ENCODE data around the gene USB1. TPM values are rescaled to one million over a fixed set of nuclear protein-coding genes. Genes with fewer than 3 reads are reported as not detected.

Gene USB1
- polyA plus RNA-seq, 1 experiment = 86.2 TPM

DNA sequence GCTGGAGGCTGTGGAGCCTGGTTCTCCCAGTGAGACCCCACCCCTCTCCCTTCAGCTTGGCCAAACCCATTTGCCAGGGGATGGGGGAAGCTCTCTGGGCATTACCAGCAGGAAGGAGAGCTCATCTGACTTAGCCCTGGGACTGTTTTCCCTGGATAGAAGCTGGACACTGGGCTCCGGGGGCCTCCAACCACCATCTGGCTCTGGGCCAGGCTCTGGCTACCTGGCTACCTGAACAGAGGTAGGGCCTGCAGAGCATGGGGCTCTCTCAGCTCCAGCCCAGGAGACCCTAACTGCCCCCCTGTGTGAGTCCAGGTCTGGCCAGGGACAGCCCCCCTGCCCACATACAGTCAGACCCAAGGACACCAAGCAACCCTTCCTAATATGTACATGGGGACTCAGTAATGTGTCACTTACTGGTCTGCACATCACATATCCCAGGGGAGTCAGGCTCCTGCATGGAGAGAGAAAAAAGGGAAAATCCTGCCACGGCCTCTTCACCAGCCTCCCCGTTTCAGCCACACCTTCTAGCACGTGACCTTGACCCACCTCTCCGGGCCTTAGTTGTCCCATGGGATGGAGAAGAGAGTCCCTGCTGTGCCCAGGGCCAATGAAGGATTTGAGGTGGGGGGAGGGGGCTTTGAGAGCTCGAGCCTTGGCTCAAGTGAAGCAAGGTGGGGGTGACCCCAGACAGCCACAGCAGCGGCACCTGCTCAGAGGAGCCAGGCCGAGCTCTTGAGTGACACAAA, 44.1 kb upstream of the USB1 start:
- Histone ChIP-seq H3K27me3 (ENCODE audit: control insufficient read depth, insufficient read depth, low read length) (peaks cover 9% of the 10 kb centered on the region), H3K4me3 (ENCODE audit: low read depth, low read length) (no peak overlapping the region), H3K36me3 (ENCODE audit: control insufficient read depth, insufficient read depth, low read length) (no peaks in the 10 kb centered on the region)
- CTCF ChIA-PET = no interaction called here
- POLR2A ChIA-PET = no interaction called here
- DNase-seq (ENCODE audit: low read depth) = no peak
- TF ChIP-seq, protein P1, sequence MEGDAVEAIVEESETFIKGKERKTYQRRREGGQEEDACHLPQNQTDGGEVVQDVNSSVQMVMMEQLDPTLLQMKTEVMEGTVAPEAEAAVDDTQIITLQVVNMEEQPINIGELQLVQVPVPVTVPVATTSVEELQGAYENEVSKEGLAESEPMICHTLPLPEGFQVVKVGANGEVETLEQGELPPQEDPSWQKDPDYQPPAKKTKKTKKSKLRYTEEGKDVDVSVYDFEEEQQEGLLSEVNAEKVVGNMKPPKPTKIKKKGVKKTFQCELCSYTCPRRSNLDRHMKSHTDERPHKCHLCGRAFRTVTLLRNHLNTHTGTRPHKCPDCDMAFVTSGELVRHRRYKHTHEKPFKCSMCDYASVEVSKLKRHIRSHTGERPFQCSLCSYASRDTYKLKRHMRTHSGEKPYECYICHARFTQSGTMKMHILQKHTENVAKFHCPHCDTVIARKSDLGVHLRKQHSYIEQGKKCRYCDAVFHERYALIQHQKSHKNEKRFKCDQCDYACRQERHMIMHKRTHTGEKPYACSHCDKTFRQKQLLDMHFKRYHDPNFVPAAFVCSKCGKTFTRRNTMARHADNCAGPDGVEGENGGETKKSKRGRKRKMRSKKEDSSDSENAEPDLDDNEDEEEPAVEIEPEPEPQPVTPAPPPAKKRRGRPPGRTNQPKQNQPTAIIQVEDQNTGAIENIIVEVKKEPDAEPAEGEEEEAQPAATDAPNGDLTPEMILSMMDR (IDR thresholded peaks at IDR 0.05; ENCODE audit: insufficient read depth, low read depth, low read length) = no peak

DNA sequence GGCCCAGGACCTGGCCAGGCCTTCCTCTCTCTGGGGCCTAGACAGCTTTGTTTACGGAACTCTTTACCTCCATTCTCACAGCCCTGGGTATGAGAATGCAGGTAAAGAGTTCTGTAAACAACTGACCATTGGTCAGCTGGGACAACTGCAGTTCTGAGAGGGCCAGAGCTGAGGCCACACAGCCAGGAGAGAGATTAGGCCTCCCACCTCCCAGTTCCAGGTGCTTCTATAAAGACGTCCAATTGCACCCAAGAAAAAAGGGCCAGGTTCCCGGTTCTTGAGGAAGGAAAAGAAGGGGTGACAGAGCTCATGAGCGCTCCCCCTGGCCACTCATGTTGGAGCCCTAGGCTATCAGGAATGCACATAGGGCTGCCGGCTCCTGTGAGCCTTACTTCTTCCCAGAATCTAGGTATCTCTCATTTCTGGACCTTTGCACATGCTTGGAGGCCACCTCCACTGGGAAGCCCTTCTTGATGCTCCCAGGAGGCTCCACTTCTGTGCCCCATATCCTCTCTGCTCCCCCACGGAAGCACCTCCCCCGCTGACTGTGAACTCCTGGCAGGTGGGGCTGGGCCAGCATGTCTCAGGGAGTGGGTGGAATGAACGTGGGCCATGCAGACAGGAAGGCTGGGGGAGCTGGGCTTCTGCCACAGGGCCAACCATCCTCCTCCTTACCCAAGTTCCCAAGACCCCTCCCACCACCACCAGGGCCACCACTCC, 43.4 kb upstream of the USB1 start:
- TF ChIP-seq, protein P1 (IDR thresholded peaks at IDR 0.05; ENCODE audit: insufficient read depth, low read depth, low read length) = no peak
- no peak overlapping the region for H3K4me3 ChIP-seq (ENCODE audit: low read depth, low read length)
- DNase-seq (ENCODE audit: low read depth) = no peak
- H3K36me3 ChIP-seq (ENCODE audit: control insufficient read depth, insufficient read depth, low read length) = no peaks in the 10 kb centered on the region
- H3K27me3 ChIP-seq (ENCODE audit: control insufficient read depth, insufficient read depth, low read length) = peaks cover 9% of the 10 kb centered on the region
- POLR2A ChIA-PET = no interaction called here
- CTCF ChIA-PET = no interaction called here

DNA sequence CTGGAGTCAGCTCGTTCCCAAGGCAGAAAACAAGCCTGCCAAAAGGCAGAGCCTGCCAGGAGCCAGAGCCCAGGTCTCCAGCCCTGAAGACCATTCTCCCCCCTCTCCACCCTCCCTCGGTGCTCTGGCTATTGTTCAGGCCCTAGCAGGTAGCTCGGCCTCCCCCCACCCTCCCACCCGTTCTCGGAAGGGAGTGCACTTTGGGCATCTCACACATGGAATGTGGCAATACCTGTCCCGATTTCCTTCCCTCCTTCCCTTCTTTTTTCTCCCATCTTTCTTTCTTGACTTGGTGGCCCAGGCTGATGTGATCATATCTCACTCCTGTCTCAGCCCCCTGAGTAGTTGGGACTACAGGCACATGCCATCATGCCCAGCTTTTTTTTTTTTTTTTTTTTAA, 42.7 kb upstream of the USB1 start:
- TF ChIP-seq, protein P1 (IDR thresholded peaks at IDR 0.05; ENCODE audit: insufficient read depth, low read depth, low read length) = no peak
- ChIA-PET CTCF (interaction anchor here (0.6 kb wide), 1 partner anchor 58 kb away, joined by 4 read pairs; no protein-coding TSS in a partner anchor), POLR2A (interaction anchor here (0.6 kb wide), 1 partner anchor 26 kb away, joined by 7 read pairs; no protein-coding TSS in a partner anchor)
- Histone ChIP-seq H3K4me3 (ENCODE audit: low read depth, low read length) (no peak overlapping the region), H3K27me3 (ENCODE audit: control insufficient read depth, insufficient read depth, low read length) (peaks cover 13% of the 10 kb centered on the region), H3K36me3 (ENCODE audit: control insufficient read depth, insufficient read depth, low read length) (no peaks in the 10 kb centered on the region)
- no peak for DNase-seq (ENCODE audit: low read depth)

DNA sequence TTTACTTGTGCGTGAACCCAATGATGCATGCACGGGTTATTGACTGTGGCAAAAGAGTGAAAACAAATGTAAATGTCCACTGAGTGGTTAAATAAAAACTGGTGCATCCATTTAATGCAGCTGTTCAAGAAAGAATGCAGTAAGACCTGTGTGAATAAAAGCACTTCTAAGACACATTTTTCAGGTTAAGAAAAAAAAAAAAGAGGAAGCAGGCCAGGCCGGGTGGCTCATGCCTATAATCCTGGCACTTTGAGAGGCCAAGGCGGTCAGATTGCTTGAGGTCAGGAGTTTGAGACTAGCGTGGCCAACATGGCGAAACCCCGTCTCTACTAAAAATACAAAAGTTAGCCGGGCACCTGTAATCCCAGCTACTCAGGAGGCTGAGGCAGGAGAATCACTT, 42.1 kb upstream of the USB1 start:
- POLR2A ChIA-PET = no interaction called here
- Histone ChIP-seq H3K4me3 (ENCODE audit: low read depth, low read length) (no peak overlapping the region), H3K36me3 (ENCODE audit: control insufficient read depth, insufficient read depth, low read length) (no peaks in the 10 kb centered on the region), H3K27me3 (ENCODE audit: control insufficient read depth, insufficient read depth, low read length) (peaks cover 12% of the 10 kb centered on the region)
- TF ChIP-seq, protein P1 (IDR thresholded peaks at IDR 0.05; ENCODE audit: insufficient read depth, low read depth, low read length) = no peak
- CTCF ChIA-PET = interaction anchor here (0.6 kb wide), 1 partner anchor 59 kb away, joined by 4 read pairs; no protein-coding TSS in a partner anchor
- no peak for DNase-seq (ENCODE audit: low read depth)

DNA sequence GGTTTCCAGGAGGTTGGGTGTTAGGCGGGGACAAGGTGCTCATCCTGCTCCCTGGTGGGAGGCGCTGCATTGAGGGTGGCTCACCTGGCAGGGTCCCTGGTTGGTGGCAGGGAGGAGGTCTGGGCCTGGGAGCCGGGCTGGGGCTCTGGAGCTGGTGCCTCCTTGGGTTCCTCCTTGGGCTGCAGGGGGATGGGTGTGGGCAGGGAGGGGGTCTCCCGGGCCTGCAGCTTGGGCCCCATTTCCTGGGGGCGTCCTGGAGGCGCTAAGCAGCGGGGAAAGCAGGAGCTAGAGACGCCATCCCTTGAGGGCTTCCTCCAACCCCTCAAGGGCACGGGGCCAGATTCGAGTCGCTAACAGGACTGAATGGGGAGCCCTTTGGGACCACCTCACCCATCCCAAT, 41.4 kb upstream of the USB1 start:
- no peaks in the 10 kb centered on the region for H3K36me3 ChIP-seq (ENCODE audit: control insufficient read depth, insufficient read depth, low read length)
- TF ChIP-seq, protein P1 (IDR thresholded peaks at IDR 0.05; ENCODE audit: insufficient read depth, low read depth, low read length) = no peak
- CTCF ChIA-PET = interaction anchor here (1.1 kb wide), 1 partner anchor 16 kb away, joined by 3 read pairs; no protein-coding TSS in a partner anchor
- POLR2A ChIA-PET = no interaction called here
- peaks cover 11% of the 10 kb centered on the region for H3K27me3 ChIP-seq (ENCODE audit: control insufficient read depth, insufficient read depth, low read length)
- no peak for DNase-seq (ENCODE audit: low read depth)
- H3K4me3 ChIP-seq (ENCODE audit: low read depth, low read length) = no peak overlapping the region

Measured in BJ (cell line).